ENCODE data around the gene CENPP. TPM values are rescaled to one million over a fixed set of nuclear protein-coding genes. Genes with fewer than 3 reads are reported as not detected.
"Not testable (repeated sequence)": the region's sequence is repeated elsewhere in the genome, so short reads cannot be mapped to it uniquely, and the experiment has no call there.

CENPP gene
- total RNA-seq, 1 experiment from 2014 or later, result 4.2 TPM

DNA sequence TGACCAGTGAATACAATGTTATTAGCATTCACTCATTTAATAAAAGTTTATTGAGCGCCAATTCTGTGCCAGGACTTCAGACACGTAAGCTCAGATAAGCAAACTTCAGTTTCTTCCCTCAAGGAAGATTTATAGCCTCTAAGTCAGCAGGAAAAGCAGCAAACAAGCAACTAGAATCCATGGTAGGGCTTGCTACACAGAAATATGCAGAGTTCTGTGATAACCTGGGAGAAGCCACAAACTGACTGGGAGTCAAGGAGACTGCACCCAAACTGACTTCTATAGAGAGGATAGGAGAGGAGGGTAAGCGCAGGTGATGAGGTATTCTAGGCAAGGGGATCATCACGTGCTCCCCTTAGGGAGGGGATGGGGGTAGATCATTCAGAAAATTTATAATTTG, 80.1 kb downstream of the CENPP start:
- intact Hi-C loops (cut with micrococcal nuclease), result no loop called here

GRCh38 chr9:92406477-92406876, 80.7 kb downstream of the CENPP start:
- ChIA-PET POLR2A (no interaction called here), CTCF (no interaction called here)
- Mint-ChIP-seq H3K27ac (ENCODE audit: low read depth, unreplicated experiment) (no peak overlapping the region), H3K4me1 (ENCODE audit: insufficient read depth, unreplicated experiment) (no peaks in the 10 kb centered on the region), H3K36me3 (ENCODE audit: insufficient read depth, unreplicated experiment) (no peaks in the 10 kb centered on the region), H3K4me3 (ENCODE audit: unreplicated experiment) (no peak overlapping the region), H3K27me3 (ENCODE audit: insufficient read depth, unreplicated experiment) (no peaks in the 10 kb centered on the region), H3K9me3 (ENCODE audit: unreplicated experiment) (no peaks in the 10 kb centered on the region)
- intact Hi-C loops (cut with micrococcal nuclease), result no loop called here
- DNase-seq (ENCODE audit: unreplicated experiment), result no peak
- BruUV-seq (replicated peaks), result no TSS peak
- TF ChIP-seq CTCF (IDR thresholded peaks at IDR 0.05; ENCODE audit: unreplicated experiment), result no peak

More for the DNA sequence above, 80.1 kb downstream of the CENPP start:
- no peaks in the 10 kb centered on the region for H3K27me3 Mint-ChIP-seq (ENCODE audit: insufficient read depth, unreplicated experiment)
- no peaks in the 10 kb centered on the region for H3K36me3 Mint-ChIP-seq (ENCODE audit: insufficient read depth, unreplicated experiment)
- no peaks in the 10 kb centered on the region for H3K4me1 Mint-ChIP-seq (ENCODE audit: insufficient read depth, unreplicated experiment)
- DNase-seq (ENCODE audit: unreplicated experiment), result no peak
- CTCF ChIA-PET, result no interaction called here
- no peaks in the 10 kb centered on the region for H3K9me3 Mint-ChIP-seq (ENCODE audit: unreplicated experiment)
- no peak overlapping the region for H3K4me3 Mint-ChIP-seq (ENCODE audit: unreplicated experiment)
- no peak overlapping the region for H3K27ac Mint-ChIP-seq (ENCODE audit: low read depth, unreplicated experiment)
- TF ChIP-seq CTCF (IDR thresholded peaks at IDR 0.05; ENCODE audit: unreplicated experiment), result no peak
- POLR2A ChIA-PET, result interaction anchor here (1.0 to 1.8 kb wide), 2 partner anchors 9 to 20 kb away, joined by 3 to 10 read pairs; no protein-coding TSS in a partner anchor
- no TSS peak for BruUV-seq (replicated peaks)

- ChIA-PET CTCF (interaction anchor here (0.6 kb wide), 1 partner anchor 33 kb away, joined by 3 read pairs; no protein-coding TSS in a partner anchor), POLR2A (no interaction called here)
- no peaks in the 10 kb centered on the region for H3K27me3 Mint-ChIP-seq (ENCODE audit: insufficient read depth, unreplicated experiment)
- H3K4me3 Mint-ChIP-seq (ENCODE audit: unreplicated experiment), result no peak overlapping the region
- H3K9me3 Mint-ChIP-seq (ENCODE audit: unreplicated experiment), result no peaks in the 10 kb centered on the region
- H3K4me1 Mint-ChIP-seq (ENCODE audit: insufficient read depth, unreplicated experiment), result no peaks in the 10 kb centered on the region
- intact Hi-C loops (cut with micrococcal nuclease), result no loop called here
- no peak for DNase-seq (ENCODE audit: unreplicated experiment)
- no peaks in the 10 kb centered on the region for H3K36me3 Mint-ChIP-seq (ENCODE audit: insufficient read depth, unreplicated experiment)
- H3K27ac Mint-ChIP-seq (ENCODE audit: low read depth, unreplicated experiment), result no peak overlapping the region
- no peak for TF ChIP-seq CTCF (IDR thresholded peaks at IDR 0.05; ENCODE audit: unreplicated experiment)
- no TSS peak for BruUV-seq (replicated peaks)
These were observed 82.1 kb downstream of the CENPP start for GRCh38 chr9:92407818-92408217.

DNA sequence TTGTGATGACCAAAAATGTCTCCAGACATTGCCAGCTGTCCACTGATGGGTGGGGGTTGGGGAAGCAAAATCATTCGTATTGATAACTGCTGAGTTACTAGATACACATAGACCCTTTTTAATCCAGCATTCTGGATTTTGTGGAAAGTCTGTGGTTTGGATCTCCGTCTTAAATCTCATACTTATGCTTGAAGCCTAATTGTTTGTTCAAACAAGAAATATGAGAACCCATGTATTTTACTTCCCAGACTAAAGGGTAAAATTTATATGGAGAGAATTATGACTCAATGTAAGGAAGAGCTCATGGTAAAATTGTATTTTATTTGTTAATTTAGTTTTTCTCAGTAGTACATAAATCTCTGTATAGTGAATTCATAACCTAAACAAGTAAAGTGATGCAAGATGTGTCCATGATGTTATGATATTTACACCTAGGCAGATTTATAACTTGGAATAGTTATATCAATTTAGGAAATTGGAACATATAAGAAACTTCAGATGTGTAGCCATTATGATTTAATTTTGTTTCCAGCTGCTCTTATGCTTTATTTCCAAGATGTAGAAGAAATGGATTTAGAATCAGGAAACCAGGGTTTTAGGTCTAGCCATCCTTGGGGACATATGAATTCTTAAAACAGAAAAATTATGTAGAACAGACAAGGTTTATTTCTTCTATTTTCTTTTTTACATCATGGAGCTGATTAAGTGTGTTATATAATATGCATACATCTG, 83.2 kb downstream of the CENPP start:
- POLR2A ChIA-PET, result interaction anchor here (0.8 to 1.0 kb wide), 2 partner anchors 24 to 84 kb away, joined by 3 to 5 read pairs; partner anchors contain the start of gene NOL8

DNA sequence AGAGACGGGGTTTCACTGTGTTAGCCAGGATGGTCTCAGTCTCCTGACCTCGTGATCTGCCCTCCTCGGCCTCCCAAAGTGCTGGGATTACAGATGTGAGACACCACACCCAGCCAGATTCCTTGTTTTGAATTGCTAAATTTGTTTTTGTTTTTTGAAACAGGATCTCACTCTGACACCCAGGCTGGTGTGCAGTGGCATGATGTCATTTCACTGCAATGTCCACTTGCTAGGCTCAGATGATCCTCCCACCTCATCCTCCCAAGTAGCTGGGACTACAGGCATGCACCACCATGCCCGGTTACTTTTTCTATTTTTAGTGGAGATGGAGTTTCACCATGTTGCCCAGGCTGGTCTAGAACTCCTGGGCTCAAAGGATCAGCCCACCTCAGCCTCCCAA, 85.4 kb downstream of the CENPP start:
- H3K27me3 Mint-ChIP-seq (ENCODE audit: insufficient read depth, unreplicated experiment); H3K36me3 Mint-ChIP-seq (ENCODE audit: insufficient read depth, unreplicated experiment); H3K4me3 Mint-ChIP-seq (ENCODE audit: unreplicated experiment); H3K9me3 Mint-ChIP-seq (ENCODE audit: unreplicated experiment); BruUV-seq (replicated peaks); intact Hi-C loops (cut with micrococcal nuclease); DNase-seq (ENCODE audit: unreplicated experiment); H3K4me1 Mint-ChIP-seq (ENCODE audit: insufficient read depth, unreplicated experiment); H3K27ac Mint-ChIP-seq (ENCODE audit: low read depth, unreplicated experiment): not testable (repeated sequence)
- ChIA-PET CTCF (interaction anchor here (0.8 to 1.1 kb wide), 2 partner anchors 8 to 24 kb away, joined by 3 read pairs; no protein-coding TSS in a partner anchor), POLR2A (interaction anchor here (1.5 kb wide), 1 partner anchor 27 kb away, joined by 4 read pairs; no protein-coding TSS in a partner anchor)

More for the DNA sequence above, 83.2 kb downstream of the CENPP start:
- Mint-ChIP-seq H3K36me3 (ENCODE audit: insufficient read depth, unreplicated experiment) (no peaks in the 10 kb centered on the region), H3K27ac (ENCODE audit: low read depth, unreplicated experiment) (no peak overlapping the region), H3K4me3 (ENCODE audit: unreplicated experiment) (no peak overlapping the region), H3K27me3 (ENCODE audit: insufficient read depth, unreplicated experiment) (no peaks in the 10 kb centered on the region), H3K9me3 (ENCODE audit: unreplicated experiment) (no peaks in the 10 kb centered on the region), H3K4me1 (ENCODE audit: insufficient read depth, unreplicated experiment) (no peaks in the 10 kb centered on the region)
- no TSS peak for BruUV-seq (replicated peaks)
- no peak for TF ChIP-seq CTCF (IDR thresholded peaks at IDR 0.05; ENCODE audit: unreplicated experiment)
- intact Hi-C loops (cut with micrococcal nuclease), result no loop called here
- CTCF ChIA-PET, result interaction anchor here (0.6 to 1.2 kb wide), 2 partner anchors 8 to 80 kb away, joined by 3 read pairs; no protein-coding TSS in a partner anchor
- DNase-seq (ENCODE audit: unreplicated experiment), result no peak

Data from MCF 10A (cell line).